WTC11 (cell line): ENCODE measurements around the gene UBA3. TPM values are rescaled to one million over a fixed set of nuclear protein-coding genes. Genes with fewer than 3 reads are reported as not detected.

Experiments used
- ATAC-seq: fragments of 200-7000 bp; cut with Tn5 transposase; 2 replicates; pipeline ENCODE4 v1.10.0; 2021; ENCODE audit warnings: mild to moderate bottlenecking, moderate library complexity
- CTCF ChIA-PET: fragments of 300-600 bp; sonication (Branson Sonifier 250); formaldehyde crosslinking; loops from one replicate; lab custom pipeline; 2021; ENCODE audit warnings: antibody characterized with exemption; lab: Charles Lee
- POLR2A ChIA-PET: fragments of 350-600 bp; sonication (Branson Sonifier 250); formaldehyde crosslinking; loops from one replicate; lab custom pipeline; 2021; ENCODE audit warnings: antibody characterized with exemption; lab: Charles Lee
- DNase-seq: peaks from one replicate; pipeline ENCODE4 v3.0.0; 2021; ENCODE audit warnings: low spot score
- H3K27ac Mint-ChIP-seq: 2 replicates; pipeline ENCODE4 v1.8.0; 2021; ENCODE audit warnings: mixed read lengths
- H3K27me3 Mint-ChIP-seq: 2 replicates; pipeline ENCODE4 v1.8.0; 2021; ENCODE audit warnings: low read depth, mild to moderate bottlenecking, moderate library complexity, mixed read lengths
- H3K36me3 Mint-ChIP-seq: 2 replicates; pipeline ENCODE4 v1.8.0; 2021; ENCODE audit warnings: mixed read lengths
- H3K4me1 Mint-ChIP-seq: 2 replicates; pipeline ENCODE4 v1.8.0; 2022; ENCODE audit warnings: mixed read lengths
- H3K4me3 Mint-ChIP-seq: 2 replicates; pipeline ENCODE4 v1.8.0; 2021; ENCODE audit warnings: mild to moderate bottlenecking, moderate library complexity, mixed read lengths
- H3K9me3 Mint-ChIP-seq: 2 replicates; pipeline ENCODE4 v1.8.0; 2021; ENCODE audit warnings: mixed read lengths
- ARID4B ChIP-seq: sonication (generic); formaldehyde crosslinking; IDR thresholded peaks from 2 replicates; pipeline ENCODE4 v1.8.0; 2023; ENCODE audit warnings: missing genetic modification reagents, mild to moderate bottlenecking, borderline replicate concordance
- CREB1 ChIP-seq: sonication (generic); formaldehyde crosslinking; IDR thresholded peaks from 2 replicates; pipeline ENCODE4 v1.8.0; 2023; ENCODE audit warnings: mild to moderate bottlenecking, missing genetic modification reagents
- E2F4 ChIP-seq: sonication (generic); formaldehyde crosslinking; IDR thresholded peaks from 2 replicates; pipeline ENCODE4 v1.8.1; 2022; ENCODE audit warnings: low read depth, mild to moderate bottlenecking, moderate library complexity, missing genetic modification reagents, borderline replicate concordance
- FOXP1 ChIP-seq: sonication (generic); formaldehyde crosslinking; IDR thresholded peaks from 2 replicates; pipeline ENCODE4 v1.8.0; 2022; ENCODE audit warnings: missing genetic modification reagents, mild to moderate bottlenecking, moderate library complexity, borderline replicate concordance
- GRHL2 ChIP-seq: fragments of 250-450 bp; sonication (Bioruptor Pico); IDR thresholded peaks from 2 replicates; pipeline ENCODE4 v1.8.0; 2022; ENCODE audit warnings: mild to moderate bottlenecking, moderate library complexity; ENCODE audit not compliant: insufficient replicate concordance, severe bottlenecking
- IRF2 ChIP-seq: sonication (generic); formaldehyde crosslinking; IDR thresholded peaks from 2 replicates; pipeline ENCODE4 v1.8.0; 2022; ENCODE audit warnings: low read depth, missing genetic modification reagents, borderline replicate concordance
- JUN ChIP-seq: sonication (generic); formaldehyde crosslinking; IDR thresholded peaks from 2 replicates; pipeline ENCODE4 v1.8.0; 2023; ENCODE audit warnings: mild to moderate bottlenecking, missing genetic modification reagents
- KAT7 ChIP-seq: sonication (generic); formaldehyde crosslinking; IDR thresholded peaks from 2 replicates; pipeline ENCODE4 v1.8.1; 2023; ENCODE audit warnings: missing genetic modification reagents, mild to moderate bottlenecking, borderline replicate concordance
- PRDM15 ChIP-seq: sonication (generic); formaldehyde crosslinking; IDR thresholded peaks from 2 replicates; pipeline ENCODE4 v1.8.0; 2022; ENCODE audit warnings: missing genetic modification reagents
- TCF7 ChIP-seq: sonication (generic); formaldehyde crosslinking; IDR thresholded peaks from 2 replicates; pipeline ENCODE4 v1.8.0; 2022; ENCODE audit warnings: mild to moderate bottlenecking, low read depth, missing genetic modification reagents, moderate library complexity
- TEAD4 ChIP-seq: sonication (generic); formaldehyde crosslinking; IDR thresholded peaks from 2 replicates; pipeline ENCODE4 v1.8.0; 2022; ENCODE audit warnings: mild to moderate bottlenecking, missing genetic modification reagents
- ZBTB21 ChIP-seq: sonication (generic); formaldehyde crosslinking; IDR thresholded peaks from 2 replicates; pipeline ENCODE4 v1.8.1; 2023; ENCODE audit warnings: mild to moderate bottlenecking, missing genetic modification reagents, borderline replicate concordance
- ZBTB43 ChIP-seq: sonication (generic); formaldehyde crosslinking; IDR thresholded peaks from 2 replicates; pipeline ENCODE4 v1.8.1; 2023; ENCODE audit warnings: mild to moderate bottlenecking, missing genetic modification reagents
- ZNF219 ChIP-seq: sonication (generic); formaldehyde crosslinking; IDR thresholded peaks from 2 replicates; pipeline ENCODE4 v1.8.0; 2023; ENCODE audit warnings: missing genetic modification reagents, mild to moderate bottlenecking, borderline replicate concordance
- ZNF232 ChIP-seq: sonication (generic); formaldehyde crosslinking; IDR thresholded peaks from 2 replicates; pipeline ENCODE4 v1.8.0; 2022; ENCODE audit warnings: mild to moderate bottlenecking, missing genetic modification reagents
- ZNF263 ChIP-seq: sonication (generic); formaldehyde crosslinking; IDR thresholded peaks from 2 replicates; pipeline ENCODE4 v1.8.1; 2022; ENCODE audit warnings: low read depth, mild to moderate bottlenecking, moderate library complexity, missing genetic modification reagents
- ZNF317 ChIP-seq: sonication (generic); formaldehyde crosslinking; IDR thresholded peaks from 2 replicates; pipeline ENCODE4 v1.8.1; 2023; ENCODE audit warnings: low read depth, mild to moderate bottlenecking, moderate library complexity, missing genetic modification reagents, borderline replicate concordance
- ZNF423 ChIP-seq: fragments of 250-450 bp; sonication (Bioruptor Pico); IDR thresholded peaks from 2 replicates; pipeline ENCODE4 v2.1.2; 2022; ENCODE audit warnings: mild to moderate bottlenecking, moderate library complexity
- total RNA-seq: library from RNA; stranded (reverse); gene quantifications from 3 replicates; pipeline ENCODE4 v1.2.3, GENCODE V29; 2021

The UBA3 gene
- total RNA-seq, 1 experiment from 2014 or later, result 75.0 TPM

GRCh38 chr3:69126999-69127398 lies 46.8 kb upstream of the UBA3 start:
- peaks cover 4% of the 10 kb centered on the region; the same call in 1 of the 2 replicates for H3K4me1 Mint-ChIP-seq
- no peak for DNase-seq
- no peaks in the 10 kb centered on the region for H3K36me3 Mint-ChIP-seq
- TF ChIP-seq ZNF263 (CRISPR knock-in tag), result no peak
- peak; percentile 16; the same call in 1 of the 2 replicates for TF ChIP-seq ZNF317 (CRISPR knock-in tag)
- TF ChIP-seq, all 79 proteins: peak for 1
- Mint-ChIP-seq H3K4me3 (no peak overlapping the region), H3K27ac (no peak overlapping the region), H3K9me3 (no peaks in the 10 kb centered on the region), H3K27me3 (no peaks in the 10 kb centered on the region)
- POLR2A ChIA-PET, result no interaction called here
- no peak for ATAC-seq
- CTCF ChIA-PET, result interaction anchor here (1.6 kb wide), 1 partner anchor 179 kb away, joined by 7 read pairs; no protein-coding TSS in a partner anchor

- Mint-ChIP-seq H3K27ac (no peak overlapping the region), H3K9me3 (no peaks in the 10 kb centered on the region), H3K4me3 (no peak overlapping the region), H3K27me3 (no peaks in the 10 kb centered on the region), H3K4me1 (peaks cover 4% of the 10 kb centered on the region; the same call in 1 of the 2 replicates), H3K36me3 (no peaks in the 10 kb centered on the region)
- no peak for TF ChIP-seq JUN
- DNase-seq (no peak), ATAC-seq (no peak)
- ChIA-PET CTCF (interaction anchor here (1.4 to 1.5 kb wide), 2 partner anchors 35 to 180 kb away, joined by 4 read pairs; no protein-coding TSS in a partner anchor), POLR2A (no interaction called here)
Measured at GRCh38 chr3:69126216-69126615, 46.1 kb upstream of the UBA3 start.

- TF ChIP-seq IRF2 (CRISPR knock-in tag) (no peak), CREB1 (CRISPR knock-in tag) (no peak), GRHL2 (CRISPR knock-in tag) (no peak), ARID4B (CRISPR knock-in tag) (no peak)
- Mint-ChIP-seq H3K4me3 (no peak within 1 kb of the TSS), H3K27ac (no peak within 1 kb of the TSS), H3K27me3 (no peaks in the 10 kb centered on the region), H3K4me1 (peaks cover 6% of the 10 kb centered on the region; the same call in 1 of the 2 replicates), H3K36me3 (no peaks in the 10 kb centered on the region), H3K9me3 (no peaks in the 10 kb centered on the region)
- POLR2A ChIA-PET, result no interaction called here
- ATAC-seq, result no peak
- no peak for DNase-seq
- CTCF ChIA-PET, result interaction anchor here (0.6 to 1.8 kb wide), 3 partner anchors 31 to 288 kb away, joined by 3 to 8 read pairs (median 5); no protein-coding TSS in a partner anchor
Measured at GRCh38 chr3:69122403-69122802, 42.2 kb upstream of the UBA3 start, which contains the start of gene LMOD3. TSS of gene LMOD3 (minus strand) at chr3:69122595. CDS start at chr3:69122386, 209 bp downstream.

- POLR2A ChIA-PET, result no interaction called here
- H3K9me3 Mint-ChIP-seq, result no peaks in the 10 kb centered on the region
- H3K27ac Mint-ChIP-seq, result no peak overlapping the region
- no peak overlapping the region for H3K4me3 Mint-ChIP-seq
- ATAC-seq (no peak), DNase-seq (no peak)
- H3K36me3 Mint-ChIP-seq, result no peaks in the 10 kb centered on the region
- no peaks in the 10 kb centered on the region for H3K27me3 Mint-ChIP-seq
- CTCF ChIA-PET, result interaction anchor here (0.8 to 1.9 kb wide), 10 partner anchors 13 to 288 kb away, joined by 3 to 17 read pairs (median 5); no protein-coding TSS in a partner anchor
- peaks cover 6% of the 10 kb centered on the region for H3K4me1 Mint-ChIP-seq
- TF ChIP-seq ZBTB43 (CRISPR knock-in tag) (no peak), E2F4 (no peak), TEAD4 (no peak), PRDM15 (CRISPR knock-in tag) (no peak), ZBTB21 (CRISPR knock-in tag) (no peak), ZNF219 (CRISPR knock-in tag) (no peak), KAT7 (no peak), ZNF423 (CRISPR knock-in tag) (no peak), ZNF232 (CRISPR knock-in tag) (no peak), FOXP1 (CRISPR knock-in tag) (no peak), TCF7 (no peak)
Measured at GRCh38 chr3:69121950-69122349, 41.8 kb upstream of the UBA3 start.
